K562 treated with DMSO at 1 percent for 24 hours (cell line): ENCODE results near the gene HOXA3. TPM values are rescaled to one million over a fixed set of nuclear protein-coding genes. Genes with fewer than 3 reads are reported as not detected.

ENCODE experiments used
- total RNA-seq: library from RNA; unstranded; fragments of 300-600 nt; gene quantifications from 2 replicates; pipeline ENCODE4 v1.2.3, GENCODE V29; 2022; ENCODE audit warnings: low read depth; ENCODE audit not compliant: insufficient read depth

HOXA3 gene
- total RNA-seq, 1 experiment from 2014 or later: not detected

Other genes starting within 250 kb of the HOXA3 start
- gene HOXA1, start 56.6 kb downstream of the HOXA3 start, total RNA-seq: 0.12 TPM in 1 of 2 replicates, not detected in the other
- not detected in 2 replicates for gene HOXA2, start 49.9 kb downstream of the HOXA3 start, total RNA-seq
- not detected in 2 replicates for gene HOXA4, start 21.8 kb downstream of the HOXA3 start, total RNA-seq
- not detected in 2 replicates for gene HOXA5, start 8.9 kb downstream of the HOXA3 start, total RNA-seq
- not detected in 2 replicates for gene HOXA6, start 4.8 kb downstream of the HOXA3 start, total RNA-seq
- not detected in 2 replicates for gene HOXA7, start 4.1 kb upstream of the HOXA3 start, total RNA-seq
- gene HOXA9, start 13.0 kb upstream of the HOXA3 start, total RNA-seq: not detected in 2 replicates
- not detected in 2 replicates for gene HOXA10, start 21.7 kb upstream of the HOXA3 start, total RNA-seq
- gene HOXA11, start 32.6 kb upstream of the HOXA3 start, total RNA-seq: not detected in 2 replicates
- not detected in 2 replicates for gene HOXA13, start 47.5 kb upstream of the HOXA3 start, total RNA-seq
- not detected in 2 replicates for gene EVX1, start 90.2 kb upstream of the HOXA3 start, total RNA-seq